IMR-90 (cell line): Measurements from ENCODE around the gene TTC16. TPM values are rescaled to one million over a fixed set of nuclear protein-coding genes. Genes with fewer than 3 reads are reported as not detected.

Experiments used
- ATAC-seq: fragments of 200-7000 bp; cut with Tn5 transposase; 2 replicates; pipeline ENCODE4 v1.9.1; 2020; ENCODE audit warnings: low read depth, mild to moderate bottlenecking, moderate library complexity
- BruUV-seq: library from RNA; stranded (reverse); fragments of 400-500 nt; replicated peaks from 2 replicates; lab custom pipeline; 2021; lab: Mats Ljungman, UMichigan
- CTCF ChIA-PET: fragments of 300-600 bp; formaldehyde crosslinking; extraction: SDS; loops from one replicate; lab custom pipeline; 2021; ENCODE audit warnings: antibody characterized with exemption; lab: Yijun Ruan, JAX
- POLR2A ChIA-PET: fragments of 300-600 bp; sonication (Branson Sonifier 250); formaldehyde crosslinking; loops from one replicate; lab custom pipeline; 2022; ENCODE audit warnings: antibody characterized with exemption; ENCODE audit not compliant: unreplicated experiment; lab: Charles Lee
- DNase-seq: peaks from one replicate; pipeline ENCODE4 v3.0.0; 2013
- H2AFZ ChIP-seq: replicated peaks from 2 replicates; pipeline ENCODE3; 2013; ENCODE audit warnings: low read length, mild to moderate bottlenecking; ENCODE audit not compliant: poor library complexity
- H2AK5ac ChIP-seq: 2 replicates; pipeline ENCODE4 v1.6.1; 2013; ENCODE audit warnings: low read depth, low read length, inconsistent platforms
- H2AK9ac ChIP-seq: replicated peaks from 2 replicates; pipeline ENCODE3; 2013; ENCODE audit warnings: mild to moderate bottlenecking, low read depth, low read length, moderate library complexity; ENCODE audit not compliant: poor library complexity
- H2BK120ac ChIP-seq: 2 replicates; pipeline ENCODE4 v1.6.1; 2013; ENCODE audit warnings: low read depth, low read length, inconsistent platforms
- H2BK15ac ChIP-seq: 3 replicates; pipeline ENCODE4 v1.6.1; 2013; ENCODE audit warnings: low read depth, low read length, inconsistent platforms
- H2BK20ac ChIP-seq: 2 replicates; pipeline ENCODE4 v1.6.1; 2013; ENCODE audit warnings: low read depth, mild to moderate bottlenecking, inconsistent platforms, low read length, moderate library complexity
- H2BK5ac ChIP-seq: 2 replicates; pipeline ENCODE4 v1.6.1; 2013; ENCODE audit warnings: mild to moderate bottlenecking, low read depth, low read length, inconsistent platforms; ENCODE audit not compliant: poor library complexity, severe bottlenecking
- H3K14ac ChIP-seq: replicated peaks from 2 replicates; pipeline ENCODE4 v1.6.1; 2013; ENCODE audit warnings: low read depth, low read length, inconsistent platforms
- H3K18ac ChIP-seq: 2 replicates; pipeline ENCODE4 v1.6.1; 2013; ENCODE audit warnings: low read depth, low read length, control low read depth
- H3K23ac ChIP-seq: 2 replicates; pipeline ENCODE4 v1.6.1; 2013; ENCODE audit warnings: low read depth, low read length, inconsistent platforms
- H3K27ac ChIP-seq: 2 replicates; pipeline ENCODE4 v1.5.1; 2013; ENCODE audit warnings: mild to moderate bottlenecking, control low read depth, low read length; ENCODE audit not compliant: insufficient read depth
- H3K27me3 ChIP-seq: 2 replicates; pipeline ENCODE4 v1.6.1; 2013; ENCODE audit warnings: low read length; ENCODE audit not compliant: control insufficient read depth, insufficient read depth
- H3K36me3 ChIP-seq: 2 replicates; pipeline ENCODE4 v1.6.1; 2013; ENCODE audit warnings: low read length, mixed read lengths; ENCODE audit not compliant: control insufficient read depth, insufficient read depth
- H3K4ac ChIP-seq: 2 replicates; pipeline ENCODE4 v1.6.1; 2013; ENCODE audit warnings: low read depth, low read length, inconsistent platforms
- H3K4me1 ChIP-seq: 2 replicates; pipeline ENCODE4 v1.6.1; 2013; ENCODE audit warnings: low read length, mixed read lengths; ENCODE audit not compliant: control insufficient read depth, insufficient read depth
- H3K4me2 ChIP-seq: 2 replicates; pipeline ENCODE4 v1.6.1; 2013; ENCODE audit warnings: low read depth, mild to moderate bottlenecking, control low read depth, low read length, moderate library complexity
- H3K4me3 ChIP-seq: 2 replicates; pipeline ENCODE4 v1.5.1; 2013; ENCODE audit warnings: low read depth, mild to moderate bottlenecking, control low read depth, low read length, moderate library complexity; ENCODE audit not compliant: insufficient read depth
- H3K56ac ChIP-seq: 2 replicates; pipeline ENCODE4 v1.6.1; 2013; ENCODE audit warnings: low read length, inconsistent platforms; ENCODE audit not compliant: insufficient read depth; ENCODE audit errors: extremely low read depth
- H3K79me1 ChIP-seq, 2 experiments: 2 replicates each; pipeline ENCODE4 v1.6.1; 2013; ENCODE audit warnings: low read length in 2 of 2, inconsistent platforms in 1 of 2, low read depth in 1 of 2
- H3K9ac ChIP-seq: 2 replicates; pipeline ENCODE4 v1.6.1; 2013; ENCODE audit warnings: low read depth, low read length, control low read depth
- H3K9me1 ChIP-seq: 2 replicates; pipeline ENCODE4 v1.6.1; 2013; ENCODE audit warnings: low read length, inconsistent platforms; ENCODE audit not compliant: insufficient read depth
- H3K9me3 ChIP-seq: 2 replicates; pipeline ENCODE4 v1.6.1; 2013; ENCODE audit warnings: low read length; ENCODE audit not compliant: control insufficient read depth, insufficient read depth
- H4K20me1 ChIP-seq: 2 replicates; pipeline ENCODE4 v1.6.1; 2013; ENCODE audit warnings: low read length, inconsistent platforms; ENCODE audit not compliant: insufficient read depth
- H4K5ac ChIP-seq: 2 replicates; pipeline ENCODE4 v1.6.1; 2013; ENCODE audit warnings: mild to moderate bottlenecking, low read depth, low read length, control low read depth
- H4K8ac ChIP-seq, 2 experiments: 2 replicates each; pipeline ENCODE4 v1.6.1; 2013; ENCODE audit warnings: low read depth in 2 of 2, low read length in 2 of 2, control low read depth in 1 of 2, inconsistent platforms in 1 of 2
- H4K91ac ChIP-seq: 2 replicates; pipeline ENCODE4 v1.6.1; 2013; ENCODE audit warnings: low read depth, low read length, inconsistent platforms; ENCODE audit not compliant: insufficient read depth
- CHD1 ChIP-seq: IDR thresholded peaks from 2 replicates; pipeline ENCODE4 v1.6.1; 2012; ENCODE audit warnings: low read depth, low read length, improper control_type of control experiment
- ELK1 ChIP-seq: fragments of 150-350 bp; IDR thresholded peaks from 2 replicates; pipeline ENCODE4 v1.6.1; 2016; ENCODE audit warnings: low read depth, mild to moderate bottlenecking, low read length, moderate library complexity, borderline replicate concordance
- MAFK ChIP-seq: IDR thresholded peaks from 2 replicates; pipeline ENCODE4 v1.6.1; 2012; ENCODE audit warnings: low read depth, low read length, improper control_type of control experiment
- MAZ ChIP-seq: IDR thresholded peaks from 2 replicates; pipeline ENCODE4 v1.6.1; 2012; ENCODE audit warnings: low read depth, mild to moderate bottlenecking, low read length, improper control_type of control experiment, moderate library complexity, borderline replicate concordance
- NFE2L2 ChIP-seq: fragments of 150-350 bp; IDR thresholded peaks from 2 replicates; pipeline ENCODE4 v1.6.1; 2016; ENCODE audit warnings: low read depth, mild to moderate bottlenecking, low read length
- POLR2A ChIP-seq: IDR thresholded peaks from 2 replicates; pipeline ENCODE4 v1.6.1; 2012; ENCODE audit warnings: mild to moderate bottlenecking, low read depth, low read length
- RFX5 ChIP-seq: IDR thresholded peaks from 2 replicates; pipeline ENCODE4 v1.8.0; 2012; ENCODE audit warnings: low read depth, mild to moderate bottlenecking, low read length, moderate library complexity
- SMC3 ChIP-seq: fragments of 150-350 bp; IDR thresholded peaks from 2 replicates; pipeline ENCODE4 v1.6.1; 2016; ENCODE audit warnings: low read depth, mild to moderate bottlenecking, antibody characterized with exemption, low read length, moderate library complexity
- WGBS, 2 experiments: methylation state at CpG; one replicate each; pipeline versions ENCODE4 v1.1.5 to v1.1.7; 2013; ENCODE audit warnings: missing lambda C conversion rate in 2 of 2; ENCODE audit not compliant: insufficient read length in 1 of 2; ENCODE audit errors: extremely low coverage in 2 of 2; 5-methylcytosine and 5-hydroxymethylcytosine counted together
- dilution Hi-C: fragments of 300-500 bp; cut with HindIII; formaldehyde crosslinking; loops from one replicate; pipeline ENCODE4 v1.14.3; 2018; ENCODE audit warnings: low sequenced_read_pairs; ENCODE audit not compliant: unreplicated experiment
- in situ Hi-C: fragments of 300-500 bp; cut with MboI; formaldehyde crosslinking; loops from 3 replicates; pipeline ENCODE4 v1.14.3; 2019; ENCODE audit warnings: low sequenced_read_pairs, inconsistent platforms, mixed read lengths
- intact Hi-C: fragments of 100-400 bp; cut with micrococcal nuclease; formaldehyde crosslinking; loops from 2 replicates; pipeline ENCODE4 v1.10.0; 2022
- polyA plus RNA-seq, 3 experiments: library from polyadenylated mRNA; depleted of rRNA; stranded (reverse); fragments of >200 nt; gene quantifications; 2 replicates each; pipeline ENCODE4 v1.2.3, GENCODE V29; 2012; ENCODE audit warnings: low replicate concordance in 1 of 3
- total RNA-seq: library from RNA; depleted of rRNA; stranded (reverse); fragments of >200 nt; gene quantifications from 2 replicates; pipeline ENCODE4 v1.2.3, GENCODE V29; 2012

Gene TTC16
- total and polyA plus RNA-seq, 2 of the 4 experiments (the other 2 are of a cell fraction), result 0.02 TPM; not detected in 1

DNA sequence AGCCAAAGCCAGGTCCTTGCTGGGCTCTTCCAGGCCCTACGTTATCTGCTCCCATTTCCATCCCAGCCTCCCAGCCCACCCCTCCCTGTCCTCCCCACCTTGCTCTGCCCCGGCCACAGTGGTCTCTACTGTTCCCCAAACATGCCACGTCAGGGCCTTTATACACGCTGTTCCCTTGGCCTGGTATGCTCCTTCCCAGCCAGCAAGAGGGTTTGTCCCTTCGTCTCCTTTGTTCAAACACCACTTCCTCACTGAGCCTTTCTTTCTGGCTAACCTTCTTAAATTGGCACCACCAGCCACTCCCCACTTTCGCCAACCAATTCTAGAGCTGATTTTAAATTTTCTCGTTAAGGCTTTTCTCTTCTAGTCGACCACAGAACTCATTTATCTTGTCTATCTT is 52.8 kb downstream of the TTC16 start:
- Histone ChIP-seq H3K14ac (no peak overlapping the region), H2BK120ac (no peak overlapping the region), H3K4me1 (peaks cover 2% of the 10 kb centered on the region; the same call in 1 of the 2 replicates), H3K23ac (no peak overlapping the region), H3K27me3 (peaks cover 5% of the 10 kb centered on the region; the same call in 1 of the 2 replicates), H3K79me1 (no peaks in the 10 kb centered on the region), H2BK20ac (no peak overlapping the region), H3K18ac (no peak overlapping the region), H4K91ac (no peak overlapping the region), H3K9ac (no peak overlapping the region), H3K36me3 (no peaks in the 10 kb centered on the region), H3K27ac (no peak overlapping the region), H3K9me3 (no peaks in the 10 kb centered on the region), H2BK5ac (no peak overlapping the region), H3K4ac (no peak overlapping the region), H2AK5ac (no peak overlapping the region), H2BK15ac (no peak overlapping the region), H4K5ac (no peak overlapping the region), H4K20me1 (no peaks in the 10 kb centered on the region), H3K4me3 (no peak overlapping the region), H2AFZ (no peak overlapping the region), H3K56ac (no peak overlapping the region), H3K4me2 (no peak overlapping the region), H4K8ac (no peak overlapping the region), H3K9me1 (no peaks in the 10 kb centered on the region; the same call in 1 of the 2 replicates), H2AK9ac (no peak overlapping the region)
- POLR2A ChIA-PET, result no interaction called here
- intact Hi-C loops, result no loop called here
- 85% methylated on average over 5 of the region's 8 CpGs; no CpG with 5 or more reads in 1 of the 2 experiments for WGBS, 2 experiments
- in situ Hi-C loops, result no loop called here
- ATAC-seq (no peak), DNase-seq (no peak)
- TF ChIP-seq ELK1 (no peak), RFX5 (no peak), SMC3 (no peak), POLR2A (no peak), MAZ (no peak), MAFK (no peak), NFE2L2 (no peak), CHD1 (no peak)
- CTCF ChIA-PET, result interaction anchor here (0.5 kb wide), 1 partner anchor 34 kb away, joined by 3 read pairs; no protein-coding TSS in a partner anchor
- dilution Hi-C loops, result no loop called here
- no TSS peak for BruUV-seq
